GM12892 (cell line): ENCODE results near the gene CADM1.

ENCODE experiments used
- POLR2A ChIP-seq: IDR thresholded peaks from 2 replicates; pipeline ENCODE4 v1.6.1; 2011; ENCODE audit warnings: low read depth, low read length, control low read depth
- POLR2AphosphoS5 ChIP-seq: IDR thresholded peaks from 2 replicates; pipeline ENCODE4 v1.6.1; 2011; ENCODE audit warnings: low read depth, low read length, control low read depth

GRCh38 chr11:115501502-115501892 is 2.7 kb downstream of the CADM1 start:
- TF ChIP-seq POLR2A (no peak), POLR2AphosphoS5 (no peak)
